ENCODE measurements around the gene RCBTB2. TPM values are rescaled to one million over a fixed set of nuclear protein-coding genes. Genes with fewer than 3 reads are reported as not detected.
A peak's percentile ranks its signal among the peaks of the same experiment; 100 is the strongest.

The RCBTB2 gene
- total RNA-seq, 1 donor from 2014 or later, result 4.3 TPM

- Histone ChIP-seq H3K4me2 (ENCODE audit: low read length) (no peak overlapping the region), H2AFZ (ENCODE audit: low read depth, low read length) (no peak overlapping the region), H3K27me3 (ENCODE audit: insufficient read depth, low read length) (no peaks in the 10 kb centered on the region), H3K36me3 (ENCODE audit: insufficient read depth, low read length) (no peaks in the 10 kb centered on the region), H3K4me3 (ENCODE audit: insufficient read depth, low read depth, low read length) (no peak overlapping the region), H3K79me2 (ENCODE audit: insufficient read depth, low read length) (peaks cover 8% of the 10 kb centered on the region), H3K27ac (ENCODE audit: low read depth, low read length) (no peak overlapping the region), H3K9ac (ENCODE audit: low read length) (no peak overlapping the region), H3K9me3 (ENCODE audit: insufficient read depth, low read depth, low read length) (no peaks in the 10 kb centered on the region), H3K4me1 (ENCODE audit: insufficient read depth, low read length) (peaks cover 6% of the 10 kb centered on the region), H4K20me1 (ENCODE audit: insufficient read depth, low read length) (no peaks in the 10 kb centered on the region)
- no peak for FAIRE-seq
- Mint-ChIP-seq H3K36me3 (ENCODE audit: low read depth, unreplicated experiment) (no peaks in the 10 kb centered on the region), H3K27me3 (ENCODE audit: low read depth, unreplicated experiment) (no peaks in the 10 kb centered on the region), H3K4me3 (ENCODE audit: unreplicated experiment) (no peak overlapping the region), H3K4me1 (ENCODE audit: low read depth, unreplicated experiment) (peaks cover 1% of the 10 kb centered on the region), H3K9me3 (ENCODE audit: unreplicated experiment) (no peaks in the 10 kb centered on the region), H3K27ac (ENCODE audit: unreplicated experiment) (no peak overlapping the region)
- no peak for DNase-seq (ENCODE audit: low read depth)
- no peak for TF ChIP-seq EZH2 (IDR thresholded peaks at IDR 0.05; ENCODE audit: insufficient read depth, low read length)
- TF ChIP-seq, protein P1, sequence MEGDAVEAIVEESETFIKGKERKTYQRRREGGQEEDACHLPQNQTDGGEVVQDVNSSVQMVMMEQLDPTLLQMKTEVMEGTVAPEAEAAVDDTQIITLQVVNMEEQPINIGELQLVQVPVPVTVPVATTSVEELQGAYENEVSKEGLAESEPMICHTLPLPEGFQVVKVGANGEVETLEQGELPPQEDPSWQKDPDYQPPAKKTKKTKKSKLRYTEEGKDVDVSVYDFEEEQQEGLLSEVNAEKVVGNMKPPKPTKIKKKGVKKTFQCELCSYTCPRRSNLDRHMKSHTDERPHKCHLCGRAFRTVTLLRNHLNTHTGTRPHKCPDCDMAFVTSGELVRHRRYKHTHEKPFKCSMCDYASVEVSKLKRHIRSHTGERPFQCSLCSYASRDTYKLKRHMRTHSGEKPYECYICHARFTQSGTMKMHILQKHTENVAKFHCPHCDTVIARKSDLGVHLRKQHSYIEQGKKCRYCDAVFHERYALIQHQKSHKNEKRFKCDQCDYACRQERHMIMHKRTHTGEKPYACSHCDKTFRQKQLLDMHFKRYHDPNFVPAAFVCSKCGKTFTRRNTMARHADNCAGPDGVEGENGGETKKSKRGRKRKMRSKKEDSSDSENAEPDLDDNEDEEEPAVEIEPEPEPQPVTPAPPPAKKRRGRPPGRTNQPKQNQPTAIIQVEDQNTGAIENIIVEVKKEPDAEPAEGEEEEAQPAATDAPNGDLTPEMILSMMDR (IDR thresholded peaks at IDR 0.05; ENCODE audit: insufficient read depth, low read depth, low read length), result no peak
These were observed 2.0 kb downstream of the RCBTB2 start for GRCh38 chr13:48530833-48531232.

- Histone ChIP-seq H3K36me3 (ENCODE audit: insufficient read depth, low read length) (no peaks in the 10 kb centered on the region), H4K20me1 (ENCODE audit: insufficient read depth, low read length) (no peaks in the 10 kb centered on the region), H3K4me2 (ENCODE audit: low read length) (no peak overlapping the region), H3K4me3 (ENCODE audit: insufficient read depth, low read depth, low read length) (no peak overlapping the region), H3K27ac (ENCODE audit: low read depth, low read length) (no peak overlapping the region), H3K9ac (ENCODE audit: low read length) (no peak overlapping the region), H2AFZ (ENCODE audit: low read depth, low read length) (no peak overlapping the region), H3K4me1 (ENCODE audit: insufficient read depth, low read length) (peaks cover 6% of the 10 kb centered on the region), H3K9me3 (ENCODE audit: insufficient read depth, low read depth, low read length) (no peaks in the 10 kb centered on the region), H3K79me2 (ENCODE audit: insufficient read depth, low read length) (peaks cover 8% of the 10 kb centered on the region), H3K27me3 (ENCODE audit: insufficient read depth, low read length) (no peaks in the 10 kb centered on the region)
- Mint-ChIP-seq H3K27ac (ENCODE audit: unreplicated experiment) (no peak overlapping the region), H3K4me1 (ENCODE audit: low read depth, unreplicated experiment) (peaks cover 1% of the 10 kb centered on the region), H3K36me3 (ENCODE audit: low read depth, unreplicated experiment) (no peaks in the 10 kb centered on the region), H3K27me3 (ENCODE audit: low read depth, unreplicated experiment) (no peaks in the 10 kb centered on the region), H3K9me3 (ENCODE audit: unreplicated experiment) (no peaks in the 10 kb centered on the region), H3K4me3 (ENCODE audit: unreplicated experiment) (no peak overlapping the region)
- no peak for DNase-seq (ENCODE audit: low read depth)
- FAIRE-seq, result peak; percentile 47
- TF ChIP-seq EZH2 (IDR thresholded peaks at IDR 0.05; ENCODE audit: insufficient read depth, low read length), result no peak
- TF ChIP-seq, protein P1 (IDR thresholded peaks at IDR 0.05; ENCODE audit: insufficient read depth, low read depth, low read length), result no peak
These were observed 4.2 kb downstream of the RCBTB2 start for GRCh38 chr13:48528720-48529119.

DNA sequence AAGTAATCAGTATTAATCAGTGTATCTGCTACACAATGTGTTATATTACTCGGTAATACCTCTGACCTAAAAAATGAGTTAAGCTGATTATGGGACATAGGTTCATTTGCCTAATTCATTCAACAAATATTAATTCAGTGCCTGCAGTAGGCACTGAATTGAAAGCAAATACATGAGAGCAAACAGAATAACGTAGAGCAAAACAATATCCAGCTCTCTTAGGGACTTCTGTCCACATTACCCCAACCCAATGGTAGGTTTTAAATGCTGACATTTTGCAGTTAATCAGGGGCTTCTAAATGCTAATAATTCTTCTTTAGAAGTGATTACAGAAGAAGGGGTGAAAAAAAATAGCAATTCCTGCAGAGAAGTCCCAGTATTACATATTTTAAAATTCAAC is 4.9 kb downstream of the RCBTB2 start:
- Mint-ChIP-seq H3K27me3 (ENCODE audit: low read depth, unreplicated experiment) (no peaks in the 10 kb centered on the region), H3K4me3 (ENCODE audit: unreplicated experiment) (no peak overlapping the region), H3K9me3 (ENCODE audit: unreplicated experiment) (no peaks in the 10 kb centered on the region), H3K36me3 (ENCODE audit: low read depth, unreplicated experiment) (no peaks in the 10 kb centered on the region), H3K4me1 (ENCODE audit: low read depth, unreplicated experiment) (peaks cover 1% of the 10 kb centered on the region), H3K27ac (ENCODE audit: unreplicated experiment) (no peak overlapping the region)
- DNase-seq (ENCODE audit: low read depth) (no peak), FAIRE-seq (no peak)
- Histone ChIP-seq H4K20me1 (ENCODE audit: insufficient read depth, low read length) (no peaks in the 10 kb centered on the region), H3K9me3 (ENCODE audit: insufficient read depth, low read depth, low read length) (no peaks in the 10 kb centered on the region), H3K4me3 (ENCODE audit: insufficient read depth, low read depth, low read length) (no peak overlapping the region), H3K27ac (ENCODE audit: low read depth, low read length) (no peak overlapping the region), H3K27me3 (ENCODE audit: insufficient read depth, low read length) (no peaks in the 10 kb centered on the region), H2AFZ (ENCODE audit: low read depth, low read length) (no peak overlapping the region), H3K4me1 (ENCODE audit: insufficient read depth, low read length) (peaks cover 4% of the 10 kb centered on the region), H3K9ac (ENCODE audit: low read length) (no peak overlapping the region), H3K79me2 (ENCODE audit: insufficient read depth, low read length) (peaks cover 8% of the 10 kb centered on the region), H3K4me2 (ENCODE audit: low read length) (no peak overlapping the region), H3K36me3 (ENCODE audit: insufficient read depth, low read length) (no peaks in the 10 kb centered on the region)
- TF ChIP-seq, protein P1 (IDR thresholded peaks at IDR 0.05; ENCODE audit: insufficient read depth, low read depth, low read length), result no peak
- TF ChIP-seq EZH2 (IDR thresholded peaks at IDR 0.05; ENCODE audit: insufficient read depth, low read length), result no peak
